ENCODE data around the gene RTBDN.

Gene RTBDN

DNA sequence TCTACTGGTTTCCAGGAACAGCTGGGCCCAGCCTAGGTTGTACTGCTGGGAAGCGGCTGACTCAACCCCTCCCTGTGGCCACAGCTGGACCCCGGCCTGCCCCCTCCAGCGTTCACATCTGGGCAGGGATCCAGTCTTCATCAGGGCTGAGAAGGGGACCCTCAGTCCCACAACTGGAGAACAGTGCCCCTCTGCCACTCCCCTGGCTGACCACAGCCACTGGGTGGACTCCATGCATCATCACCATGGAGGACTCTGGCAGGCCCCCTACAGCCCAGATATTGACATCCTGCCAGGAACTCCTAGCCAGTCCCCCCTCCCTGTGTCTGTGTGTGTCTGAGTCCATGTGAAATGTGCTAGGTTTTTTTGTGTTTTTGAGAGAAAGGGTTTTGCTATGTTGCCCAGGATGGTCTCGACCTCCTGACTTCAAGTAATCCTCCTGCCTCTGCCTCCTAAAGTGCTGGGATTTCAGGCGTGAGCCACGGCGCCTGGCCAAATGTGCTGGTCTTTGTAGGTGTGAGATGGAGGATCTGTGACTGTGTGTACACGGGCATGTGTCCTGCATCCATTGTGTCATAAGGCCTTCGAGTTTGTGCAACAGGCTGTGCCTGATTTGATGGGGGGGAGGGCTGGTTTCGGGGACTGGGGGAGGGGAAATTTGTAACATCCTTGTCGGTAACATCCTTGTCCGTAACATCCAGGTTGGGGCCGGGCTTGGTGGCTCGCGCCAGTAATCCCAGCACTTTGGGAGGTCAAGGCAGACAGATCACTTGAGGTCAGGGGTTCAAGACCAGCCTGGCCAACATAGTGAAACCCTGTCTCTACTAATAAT, 55.0 kb downstream of the RTBDN start:
- in situ Hi-C loops (cut with HindIII; ENCODE audit: low sequenced_read_pairs) = no loop called here
- peak overlapping the region; percentile 61 for H3K4me3 ChIP-seq (ENCODE audit: low read depth, low read length)
- peak; percentile 95 for DNase-seq (ENCODE audit: low read depth, low spot score)
- TF ChIP-seq, protein P1, sequence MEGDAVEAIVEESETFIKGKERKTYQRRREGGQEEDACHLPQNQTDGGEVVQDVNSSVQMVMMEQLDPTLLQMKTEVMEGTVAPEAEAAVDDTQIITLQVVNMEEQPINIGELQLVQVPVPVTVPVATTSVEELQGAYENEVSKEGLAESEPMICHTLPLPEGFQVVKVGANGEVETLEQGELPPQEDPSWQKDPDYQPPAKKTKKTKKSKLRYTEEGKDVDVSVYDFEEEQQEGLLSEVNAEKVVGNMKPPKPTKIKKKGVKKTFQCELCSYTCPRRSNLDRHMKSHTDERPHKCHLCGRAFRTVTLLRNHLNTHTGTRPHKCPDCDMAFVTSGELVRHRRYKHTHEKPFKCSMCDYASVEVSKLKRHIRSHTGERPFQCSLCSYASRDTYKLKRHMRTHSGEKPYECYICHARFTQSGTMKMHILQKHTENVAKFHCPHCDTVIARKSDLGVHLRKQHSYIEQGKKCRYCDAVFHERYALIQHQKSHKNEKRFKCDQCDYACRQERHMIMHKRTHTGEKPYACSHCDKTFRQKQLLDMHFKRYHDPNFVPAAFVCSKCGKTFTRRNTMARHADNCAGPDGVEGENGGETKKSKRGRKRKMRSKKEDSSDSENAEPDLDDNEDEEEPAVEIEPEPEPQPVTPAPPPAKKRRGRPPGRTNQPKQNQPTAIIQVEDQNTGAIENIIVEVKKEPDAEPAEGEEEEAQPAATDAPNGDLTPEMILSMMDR (IDR thresholded peaks at IDR 0.05; ENCODE audit: low read depth, low read length) = no peak

GRCh38 chr19:12778905-12779161, 55.5 kb downstream of the RTBDN start:
- TF ChIP-seq, protein P1 (IDR thresholded peaks at IDR 0.05; ENCODE audit: low read depth, low read length) = no peak
- in situ Hi-C loops (cut with HindIII; ENCODE audit: low sequenced_read_pairs) = no loop called here
- H3K4me3 ChIP-seq (ENCODE audit: low read depth, low read length) = peak overlapping the region; percentile 61
- no peak for DNase-seq (ENCODE audit: low read depth, low spot score)

GRCh38 chr19:12778017-12778904, 56.1 kb downstream of the RTBDN start:
- in situ Hi-C loops (cut with HindIII; ENCODE audit: low sequenced_read_pairs) = no loop called here
- TF ChIP-seq, protein P1 (IDR thresholded peaks at IDR 0.05; ENCODE audit: low read depth, low read length) = no peak

GRCh38 chr19:12777217-12778016, 57.0 kb downstream of the RTBDN start:
- H3K4me3 ChIP-seq (ENCODE audit: low read depth, low read length) = peak overlapping the region; percentile 61
- TF ChIP-seq, protein P1 (IDR thresholded peaks at IDR 0.05; ENCODE audit: low read depth, low read length) = peak; percentile 96
- peak; percentile 85 for DNase-seq (ENCODE audit: low read depth, low spot score)
- in situ Hi-C loops (cut with HindIII; ENCODE audit: low sequenced_read_pairs) = no loop called here

More at GRCh38 chr19:12778017-12778904, 56.1 kb downstream of the RTBDN start:
- peak overlapping the region; percentile 61 for H3K4me3 ChIP-seq (ENCODE audit: low read depth, low read length)
- DNase-seq (ENCODE audit: low read depth, low spot score) = peak; percentile 86

All from astrocyte of the spinal cord (primary cell).